Lung (tissue), 12 donors: ENCODE results near the gene SNAPC1. TPM values are rescaled to one million over a fixed set of nuclear protein-coding genes. Genes with fewer than 3 reads are reported as not detected.
"Not testable (repeated sequence)": the region's sequence is repeated elsewhere in the genome, so short reads cannot be mapped to it uniquely, and the experiment has no call there.

Source experiments
- ATAC-seq: fragments of 200-7000 bp; cut with Tn5 transposase; one replicate; pipeline ENCODE4 v1.9.1; 2020; ENCODE audit warnings: moderate number of reproducible peaks; ENCODE audit not compliant: insufficient read depth, low FRiP score
- DNase-seq, 3 donors: peaks; one replicate each; pipeline ENCODE4 v3.0.0-alpha.2; 2013 to 2017
- H3K27ac ChIP-seq, 2 donors: one replicate each; pipeline ENCODE4 v1.5.1; 2013; ENCODE audit warnings: mild to moderate bottlenecking in 2 of 2, moderate library complexity in 2 of 2, control low read depth in 1 of 2, inconsistent platforms in 1 of 2, low read depth in 1 of 2, low read length in 1 of 2
- H3K27me3 ChIP-seq, 3 donors: one replicate each; pipeline ENCODE4 v1.5.1; 2013; ENCODE audit warnings: low read length in 2 of 3; ENCODE audit not compliant: control insufficient read depth in 3 of 3, insufficient read depth in 3 of 3
- H3K36me3 ChIP-seq, 4 donors: one replicate each; pipeline ENCODE4 v1.5.1; 2013; ENCODE audit warnings: low read length in 4 of 4, mild to moderate bottlenecking in 1 of 4, moderate library complexity in 1 of 4; ENCODE audit not compliant: control insufficient read depth in 4 of 4, insufficient read depth in 4 of 4
- H3K4me1 ChIP-seq, 5 donors: one replicate each; pipeline ENCODE4 v1.5.1; 2013; ENCODE audit warnings: low read length in 5 of 5, mild to moderate bottlenecking in 2 of 5, moderate library complexity in 1 of 5; ENCODE audit not compliant: control insufficient read depth in 5 of 5, insufficient read depth in 5 of 5
- H3K4me3 ChIP-seq: one replicate; pipeline ENCODE4 v1.5.1; 2013; ENCODE audit warnings: mild to moderate bottlenecking, control low read depth, moderate library complexity
- H3K9ac ChIP-seq, 2 donors: one replicate each; pipeline ENCODE4 v1.5.1; 2013; ENCODE audit warnings: low read length in 2 of 2, control low read depth in 1 of 2; ENCODE audit not compliant: insufficient read depth in 1 of 2
- H3K9me3 ChIP-seq, 4 donors: one replicate each; pipeline ENCODE4 v1.5.1; 2013; ENCODE audit warnings: low read length in 3 of 4, mild to moderate bottlenecking in 1 of 4, moderate library complexity in 1 of 4; ENCODE audit not compliant: control insufficient read depth in 4 of 4, insufficient read depth in 3 of 4
- WGBS, 2 donors: extraction: QIAGEN DNeasy Blood & Tissue Kit; methylation state at CpG; one replicate each; pipeline ENCODE4 v1.1.7; 2013; 5-methylcytosine and 5-hydroxymethylcytosine counted together
- polyA plus RNA-seq, 2 donors: library from polyadenylated mRNA; stranded (reverse); fragments of 200-250 nt; gene quantifications; one replicate each; pipeline ENCODE4 v1.2.1, GENCODE V29; 2013
- total RNA-seq, 2 donors: library from RNA; depleted of rRNA in 1 of 2; stranded (reverse); fragments of >200 nt in 1 of 2; gene quantifications; one replicate each; pipeline ENCODE4 v1.2.1, GENCODE V29; 2014 to 2021
- TF ChIP-seq, protein P1 (sequence below): IDR thresholded peaks from 2 replicates; pipeline ENCODE4 v1.5.1; 2012; ENCODE audit warnings: mild to moderate bottlenecking; ENCODE audit errors: control extremely low read depth, extremely low read depth
- donor health status: control.
- donor health status: control.
- donor health status: Bipolar disorder and iron deficiency.
- donor health status: healthy.
- donor health status: DM: yes; HTN: yes; CAD: no.

SNAPC1 gene
- total and polyA plus RNA-seq, 4 donors: 4.2 to 9.5 (median 6.8) TPM

DNA sequence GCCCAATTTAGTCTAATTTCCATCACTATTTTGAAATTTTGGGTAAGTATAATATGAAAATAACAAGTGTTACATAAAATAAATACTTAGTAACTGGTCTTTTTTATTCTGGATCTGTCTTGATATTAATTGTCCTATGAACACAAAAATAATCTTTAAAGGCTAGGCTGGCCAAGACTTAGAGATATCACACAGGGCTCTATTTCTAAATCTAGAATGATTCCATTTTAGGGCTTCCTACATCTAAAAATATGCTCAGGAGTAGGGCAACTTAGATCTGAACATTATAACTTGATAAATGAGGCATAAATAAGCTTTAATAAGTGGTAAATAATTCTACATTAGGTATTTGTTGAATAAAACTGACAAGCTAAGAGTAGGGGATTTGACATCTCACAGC lies 23.1 kb upstream of the SNAPC1 start:
- Histone ChIP-seq H3K4me3 (no peak overlapping the region), H3K4me1 (no peaks in the 10 kb centered on the region), H3K27ac (no peak overlapping the region), H3K9me3 (no peaks in the 10 kb centered on the region), H3K9ac (no peak overlapping the region), H3K27me3 (no peaks in the 10 kb centered on the region), H3K36me3 (peaks cover 19 to 55% (median 47%) of the 10 kb centered on the region in 4 donors)
- no peak for ATAC-seq
- no peak for DNase-seq
- TF ChIP-seq, protein P1, sequence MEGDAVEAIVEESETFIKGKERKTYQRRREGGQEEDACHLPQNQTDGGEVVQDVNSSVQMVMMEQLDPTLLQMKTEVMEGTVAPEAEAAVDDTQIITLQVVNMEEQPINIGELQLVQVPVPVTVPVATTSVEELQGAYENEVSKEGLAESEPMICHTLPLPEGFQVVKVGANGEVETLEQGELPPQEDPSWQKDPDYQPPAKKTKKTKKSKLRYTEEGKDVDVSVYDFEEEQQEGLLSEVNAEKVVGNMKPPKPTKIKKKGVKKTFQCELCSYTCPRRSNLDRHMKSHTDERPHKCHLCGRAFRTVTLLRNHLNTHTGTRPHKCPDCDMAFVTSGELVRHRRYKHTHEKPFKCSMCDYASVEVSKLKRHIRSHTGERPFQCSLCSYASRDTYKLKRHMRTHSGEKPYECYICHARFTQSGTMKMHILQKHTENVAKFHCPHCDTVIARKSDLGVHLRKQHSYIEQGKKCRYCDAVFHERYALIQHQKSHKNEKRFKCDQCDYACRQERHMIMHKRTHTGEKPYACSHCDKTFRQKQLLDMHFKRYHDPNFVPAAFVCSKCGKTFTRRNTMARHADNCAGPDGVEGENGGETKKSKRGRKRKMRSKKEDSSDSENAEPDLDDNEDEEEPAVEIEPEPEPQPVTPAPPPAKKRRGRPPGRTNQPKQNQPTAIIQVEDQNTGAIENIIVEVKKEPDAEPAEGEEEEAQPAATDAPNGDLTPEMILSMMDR: no peak

DNA sequence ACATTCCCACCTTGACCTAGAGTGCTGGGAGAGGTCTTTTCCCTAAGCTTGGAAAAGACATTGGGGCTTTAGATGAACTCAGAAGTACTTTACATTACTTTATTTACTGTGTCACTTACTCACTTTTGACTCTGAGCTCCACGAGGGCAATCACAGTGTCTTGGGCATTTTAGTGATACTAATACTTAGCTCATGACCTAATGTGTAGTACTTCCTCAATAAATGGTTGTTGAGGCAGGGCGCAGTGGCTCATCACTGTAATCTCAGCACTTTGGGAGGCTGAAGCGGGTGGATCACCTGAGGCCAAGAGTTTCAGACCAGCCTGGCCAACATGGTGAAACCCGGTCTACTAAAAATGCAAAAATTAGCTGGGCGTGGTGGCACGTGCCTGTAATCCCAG lies 19.8 kb upstream of the SNAPC1 start:
- Histone ChIP-seq H3K9ac (no peak overlapping the region), H3K27me3 (no peaks in the 10 kb centered on the region), H3K9me3 (no peaks in the 10 kb centered on the region), H3K4me3 (no peak overlapping the region), H3K4me1 (peaks cover 0 to 3% (median 0%) of the 10 kb centered on the region in 5 donors), H3K27ac (no peak overlapping the region), H3K36me3 (peaks cover 23 to 48% (median 33%) of the 10 kb centered on the region in 4 donors)
- DNase-seq (no peak), ATAC-seq (no peak)
- TF ChIP-seq, protein P1: no peak
- 95 to 99% methylated on average over 6 of the region's 6 CpGs for WGBS, 2 donors

DNA sequence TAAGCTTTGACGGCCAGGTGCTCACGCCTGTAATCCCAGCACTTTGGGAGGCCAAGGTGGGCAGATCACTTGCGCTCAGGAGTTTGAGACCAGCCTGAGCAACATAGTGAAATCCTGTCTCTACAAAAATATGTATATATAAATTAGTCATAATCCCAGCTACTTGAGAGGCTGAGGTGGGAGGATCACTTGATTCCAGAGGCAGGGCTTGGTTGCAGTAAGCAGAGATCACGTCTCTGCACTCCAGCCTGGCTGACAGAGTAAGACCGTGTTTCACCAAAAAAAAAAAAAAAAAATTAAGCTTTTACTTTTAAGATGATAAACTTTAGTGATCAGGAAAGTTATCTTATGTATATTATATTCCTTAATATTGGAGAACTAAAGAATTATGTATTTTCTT lies 18.0 kb upstream of the SNAPC1 start:
- Histone ChIP-seq H3K9me3 (no peaks in the 10 kb centered on the region), H3K27me3 (no peaks in the 10 kb centered on the region), H3K27ac (no peak overlapping the region), H3K4me3 (no peak overlapping the region), H3K9ac (no peak overlapping the region), H3K4me1 (peaks cover 0 to 3% (median 0%) of the 10 kb centered on the region in 5 donors), H3K36me3 (peaks cover 15 to 41% (median 23%) of the 10 kb centered on the region in 4 donors)
- WGBS, 2 donors: 95 to 98% methylated on average over 5 of the region's 5 CpGs
- TF ChIP-seq, protein P1: no peak
- ATAC-seq: no peak
- no peak for DNase-seq

DNA sequence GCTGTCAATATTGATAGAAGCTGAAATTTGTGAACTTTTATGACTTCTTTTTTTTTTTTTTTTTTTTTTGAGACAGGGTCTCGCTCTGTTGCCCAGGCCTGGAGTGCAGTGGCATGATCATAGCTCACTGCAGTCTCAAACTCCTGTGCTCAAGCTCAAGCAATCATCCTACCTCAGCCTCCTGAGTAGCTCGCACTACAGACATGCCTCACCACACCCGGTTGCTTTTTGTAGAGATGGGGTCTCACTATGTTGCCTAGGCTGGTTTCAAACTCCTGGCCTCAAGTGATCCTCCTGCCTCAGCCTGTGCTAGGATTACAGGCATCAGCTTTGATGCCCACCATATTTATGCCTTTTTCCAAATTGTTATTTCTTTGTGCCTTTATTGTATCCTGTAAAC lies 15.9 kb upstream of the SNAPC1 start:
- not testable (repeated sequence) for H3K9ac ChIP-seq, H3K9me3 ChIP-seq, H3K27ac ChIP-seq, H3K27me3 ChIP-seq, H3K4me3 ChIP-seq, DNase-seq, ATAC-seq, H3K4me1 ChIP-seq
- WGBS, 2 donors: 95 to 99% methylated on average over 3 of the region's 3 CpGs
- peaks cover 9 to 31% (median 20%) of the 10 kb centered on the region in 4 donors for H3K36me3 ChIP-seq
